ES-I3 (cell line): ENCODE data around the gene CCKAR.

Source experiments
- H3K36me3 ChIP-seq: 2 replicates; pipeline ENCODE4 v1.6.1; 2013; ENCODE audit warnings: mild to moderate bottlenecking, low read length, control low read depth, moderate library complexity; ENCODE audit not compliant: insufficient read depth
- H3K4me1 ChIP-seq: 2 replicates; pipeline ENCODE4 v1.6.1; 2013; ENCODE audit warnings: mild to moderate bottlenecking, control low read depth, low read length; ENCODE audit not compliant: insufficient read depth
- H3K9ac ChIP-seq: 2 replicates; pipeline ENCODE4 v1.6.1; 2013; ENCODE audit warnings: low read depth, mild to moderate bottlenecking, low read length, moderate library complexity
- H3K9me3 ChIP-seq: 2 replicates; pipeline ENCODE4 v1.6.1; 2013; ENCODE audit warnings: mild to moderate bottlenecking, low read length, moderate library complexity; ENCODE audit not compliant: control insufficient read depth, insufficient read depth

Gene CCKAR

DNA sequence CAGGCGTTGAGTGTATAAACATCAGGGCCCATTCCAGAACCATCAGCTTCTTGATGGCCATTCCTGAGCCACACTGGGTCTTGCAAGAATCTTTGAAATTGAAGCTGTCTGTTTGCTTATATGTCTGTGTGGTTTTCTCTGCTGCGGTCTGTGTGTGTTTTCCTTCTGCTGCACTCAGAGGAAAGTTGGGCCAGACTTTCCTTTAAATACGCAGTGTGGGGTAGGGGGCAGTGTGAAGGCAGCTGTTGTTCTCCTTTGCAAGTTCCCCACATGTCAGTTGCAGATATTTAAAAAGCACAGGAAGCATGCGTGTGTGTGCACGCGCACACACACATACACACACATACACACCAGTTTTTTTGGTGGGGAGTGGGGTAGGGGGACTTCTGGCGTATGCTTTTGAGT, 32.1 kb downstream of the CCKAR start:
- no peak overlapping the region for H3K9ac ChIP-seq
- H3K9me3 ChIP-seq, result no peaks in the 10 kb centered on the region
- no peaks in the 10 kb centered on the region for H3K4me1 ChIP-seq
- H3K36me3 ChIP-seq, result no peaks in the 10 kb centered on the region

DNA sequence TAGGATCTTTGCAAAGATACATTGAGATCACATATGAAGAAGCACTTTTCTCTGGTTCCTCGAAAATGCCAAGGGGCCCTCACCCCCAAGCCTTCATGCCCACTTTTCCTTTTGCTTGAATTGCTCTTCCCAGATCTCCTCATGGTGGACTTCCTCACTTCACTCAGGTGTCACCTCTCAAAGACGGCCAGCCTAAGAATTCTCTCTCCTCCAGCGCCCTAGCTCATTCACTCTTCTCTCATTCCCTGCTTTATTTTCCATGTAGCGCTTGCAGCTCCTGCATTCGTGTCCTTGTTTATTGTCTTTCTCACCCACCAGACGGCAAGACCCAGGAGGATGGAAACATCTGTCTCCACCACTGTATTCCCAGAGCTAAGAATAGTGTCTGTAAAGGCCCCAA, 32.9 kb downstream of the CCKAR start:
- Histone ChIP-seq H3K9ac (no peak overlapping the region), H3K9me3 (no peaks in the 10 kb centered on the region), H3K36me3 (no peaks in the 10 kb centered on the region), H3K4me1 (peaks cover 6% of the 10 kb centered on the region)

DNA sequence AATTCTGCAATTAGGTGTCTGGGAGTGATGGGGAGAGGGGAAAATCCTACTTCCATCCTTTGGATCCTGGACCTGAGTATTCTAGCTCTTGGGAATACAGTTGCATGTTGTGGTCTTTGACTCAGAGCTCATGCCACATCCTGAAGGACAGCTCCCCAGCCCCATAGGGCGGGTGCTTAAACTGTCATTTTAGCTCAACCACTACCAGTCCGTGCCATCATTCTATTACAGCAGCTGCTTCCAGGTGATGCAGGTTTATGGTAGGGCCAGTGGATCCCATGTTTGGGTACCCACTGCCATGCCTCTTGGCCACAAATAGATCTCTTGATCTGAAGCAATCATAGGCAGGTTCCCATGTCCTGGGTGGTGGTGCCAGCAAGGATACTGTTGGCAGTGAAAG, 34.7 kb downstream of the CCKAR start:
- H3K9ac ChIP-seq, result no peak overlapping the region
- peaks cover 10% of the 10 kb centered on the region for H3K4me1 ChIP-seq
- H3K9me3 ChIP-seq, result no peaks in the 10 kb centered on the region
- no peaks in the 10 kb centered on the region for H3K36me3 ChIP-seq

DNA sequence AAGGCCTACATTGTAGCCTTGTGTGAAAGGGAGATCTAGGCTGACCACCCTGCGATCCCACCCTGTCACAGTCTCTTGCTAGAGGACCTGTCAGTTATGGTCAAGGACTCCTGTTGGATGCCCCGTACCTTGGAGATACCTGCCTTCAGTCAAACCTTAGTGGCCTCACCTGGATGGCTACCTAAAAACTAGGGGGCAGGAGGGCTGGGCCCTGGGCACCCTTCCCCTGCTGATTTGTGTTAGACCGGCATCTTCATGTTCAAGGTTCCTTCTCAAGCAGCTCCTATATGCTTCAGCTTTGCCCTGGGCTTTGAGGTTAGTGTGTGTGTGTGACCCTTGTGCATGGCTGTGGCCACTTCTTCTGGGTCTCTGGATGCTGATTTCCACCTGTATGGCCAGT, 35.3 kb downstream of the CCKAR start:
- Histone ChIP-seq H3K4me1 (peaks cover 10% of the 10 kb centered on the region), H3K36me3 (no peaks in the 10 kb centered on the region), H3K9me3 (no peaks in the 10 kb centered on the region), H3K9ac (no peak overlapping the region)

DNA sequence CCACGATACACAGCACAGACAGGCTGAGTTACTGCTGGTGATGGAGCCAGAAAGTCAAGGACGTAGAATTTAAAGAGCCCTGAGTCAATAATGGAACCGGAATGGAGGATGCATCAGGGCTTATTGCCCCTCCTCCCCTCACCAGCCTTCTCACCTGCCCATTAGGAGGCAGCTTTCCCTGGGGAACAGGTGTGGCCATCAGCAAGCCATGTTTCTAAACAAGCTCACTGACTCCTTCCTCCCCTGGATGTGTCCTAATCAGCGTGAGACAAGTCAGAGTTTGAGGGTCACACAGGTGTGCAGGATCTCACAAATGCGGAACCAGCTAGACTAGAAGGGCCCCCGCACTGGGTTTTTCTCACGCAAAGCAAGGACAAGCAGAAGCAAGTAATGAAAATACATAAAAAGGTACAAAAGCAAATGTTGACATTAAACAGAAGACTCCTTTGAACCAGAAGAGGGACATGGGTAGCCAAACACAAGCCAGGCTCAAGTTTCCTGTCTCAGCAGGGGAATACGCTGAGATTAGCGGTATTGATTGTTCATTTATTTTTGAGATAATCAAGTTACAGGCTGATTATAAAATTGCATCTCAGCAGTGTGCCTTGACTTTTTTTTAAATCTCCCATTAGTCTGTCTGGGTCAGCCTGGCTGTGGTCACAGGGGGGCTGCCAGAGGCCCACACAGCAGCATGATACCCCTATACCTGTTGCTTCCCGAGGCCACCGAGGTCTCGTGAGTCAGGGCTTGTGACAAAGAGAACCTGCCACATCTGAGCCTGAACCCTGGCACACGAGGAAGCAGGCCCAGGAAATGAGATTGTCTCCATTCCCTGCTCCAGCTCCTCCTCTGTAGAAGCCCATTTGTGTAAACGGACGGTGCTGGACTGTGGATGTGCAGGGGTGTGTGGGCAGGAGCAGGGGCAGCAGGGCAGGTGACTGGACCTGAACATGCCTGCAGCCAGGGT, 37.4 kb downstream of the CCKAR start:
- Histone ChIP-seq H3K9ac (no peak overlapping the region), H3K4me1 (peaks cover 10% of the 10 kb centered on the region), H3K36me3 (no peaks in the 10 kb centered on the region), H3K9me3 (no peaks in the 10 kb centered on the region)

DNA sequence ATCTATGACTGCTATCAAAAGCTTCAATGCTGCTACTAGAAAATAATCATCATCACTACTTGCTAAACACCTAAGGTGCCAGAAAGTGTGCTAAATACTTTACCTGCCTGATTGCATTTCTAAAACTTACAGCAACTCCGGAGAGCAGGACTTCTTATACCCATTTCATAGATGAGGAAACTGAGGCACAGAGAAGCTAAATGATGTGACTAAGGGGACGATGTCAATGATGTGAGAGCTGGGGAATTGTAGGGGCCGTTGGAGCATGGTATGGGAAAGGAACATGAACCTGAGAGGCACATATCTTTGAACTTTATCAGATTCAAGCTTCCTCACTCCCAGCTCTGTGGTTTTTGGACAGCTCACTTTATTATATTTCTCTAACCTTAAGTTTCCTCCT, 38.7 kb downstream of the CCKAR start:
- Histone ChIP-seq H3K9ac (no peak overlapping the region), H3K9me3 (no peaks in the 10 kb centered on the region), H3K4me1 (peaks cover 10% of the 10 kb centered on the region), H3K36me3 (no peaks in the 10 kb centered on the region)

DNA sequence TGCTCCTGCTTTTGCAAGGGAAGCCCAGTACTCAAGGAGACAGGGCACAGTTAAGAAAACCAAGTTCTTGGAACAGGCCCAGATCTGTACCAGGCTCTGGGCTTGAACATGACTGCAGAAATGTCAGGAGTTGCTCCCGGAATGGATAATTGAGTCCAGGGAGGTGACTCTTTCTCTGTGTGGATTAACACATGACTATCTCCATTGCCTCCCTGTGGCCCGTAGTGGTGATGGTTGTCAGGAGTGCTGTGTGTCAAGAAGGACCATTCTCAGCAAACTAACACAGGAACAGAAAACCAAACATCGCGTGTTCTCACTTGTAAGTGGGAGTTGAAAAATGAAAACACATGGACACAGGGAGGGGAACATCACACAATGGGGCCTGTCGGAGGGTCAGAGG, 39.9 kb downstream of the CCKAR start:
- H3K36me3 ChIP-seq, result no peaks in the 10 kb centered on the region
- 0 out of 2 replicates have a peak, but pooled peaks cover 4% of the 10 kb centered on the region for H3K9me3 ChIP-seq
- no peak overlapping the region for H3K9ac ChIP-seq
- H3K4me1 ChIP-seq, result peaks cover 10% of the 10 kb centered on the region

DNA sequence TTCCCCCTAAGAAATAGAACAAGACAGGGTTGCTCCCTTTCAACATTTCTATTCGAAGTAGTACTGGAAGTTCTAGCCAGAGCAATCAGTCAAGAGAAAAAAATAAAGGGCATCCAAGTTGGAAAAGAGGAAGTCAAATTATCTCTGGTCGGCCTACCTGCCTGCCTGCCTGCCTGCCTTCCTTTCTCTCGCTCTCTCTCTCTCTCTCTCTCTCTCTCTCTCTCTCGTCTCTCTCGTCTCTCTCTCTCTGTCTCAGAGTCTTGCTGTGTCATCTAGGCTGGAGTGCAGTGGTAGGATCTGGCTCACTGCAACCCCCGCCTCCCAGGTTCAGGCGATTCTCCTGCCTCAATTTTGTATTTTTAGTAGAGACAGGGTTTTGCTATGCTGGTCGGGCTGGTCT, 42.9 kb downstream of the CCKAR start:
- Histone ChIP-seq H3K9ac (no peak overlapping the region), H3K4me1 (peaks cover 3% of the 10 kb centered on the region; the same call in 1 of the 2 replicates), H3K36me3 (no peaks in the 10 kb centered on the region), H3K9me3 (peaks cover 11% of the 10 kb centered on the region; the same call in 1 of the 2 replicates)

DNA sequence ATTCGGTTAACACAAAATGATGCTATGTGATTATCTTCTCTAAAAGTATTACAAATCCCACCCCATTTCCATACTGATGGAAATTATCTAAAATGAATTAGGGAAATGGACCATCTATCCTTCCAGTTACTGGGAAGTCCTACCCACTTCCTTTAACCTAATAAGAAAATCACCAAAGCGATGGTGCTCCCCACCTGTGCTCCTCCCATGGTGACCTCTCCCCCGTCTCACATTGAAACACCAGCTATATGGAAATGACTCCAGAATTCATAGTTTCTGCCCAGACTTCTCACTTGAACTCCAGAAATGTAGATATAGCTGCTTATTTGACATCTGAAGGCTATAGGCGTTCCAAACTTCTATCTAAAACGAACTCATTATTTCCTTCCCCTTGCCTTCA, 48.5 kb downstream of the CCKAR start:
- no peak overlapping the region for H3K9ac ChIP-seq
- no peaks in the 10 kb centered on the region for H3K4me1 ChIP-seq
- H3K9me3 ChIP-seq, result peaks cover 11% of the 10 kb centered on the region; the same call in 1 of the 2 replicates
- peaks cover 2% of the 10 kb centered on the region; the same call in 1 of the 2 replicates for H3K36me3 ChIP-seq

DNA sequence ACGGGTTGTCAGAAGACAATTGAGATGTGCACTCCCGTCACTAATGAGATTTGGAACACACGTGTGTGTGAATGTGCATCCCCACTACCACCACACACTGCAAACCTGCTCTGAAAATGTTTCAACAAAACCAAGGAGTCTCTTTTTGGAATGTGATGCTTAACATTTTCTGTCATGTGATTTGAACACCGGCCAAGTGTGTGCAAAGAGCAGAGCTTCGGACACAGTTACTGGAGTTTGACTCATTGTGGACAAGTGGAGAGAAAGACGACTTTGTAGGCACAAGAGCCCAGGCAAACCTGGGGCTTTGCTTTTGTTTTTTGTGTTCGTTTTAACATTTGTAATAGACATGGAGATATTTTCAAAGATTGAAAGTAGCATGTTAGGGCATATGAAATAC, 49.2 kb downstream of the CCKAR start:
- Histone ChIP-seq H3K36me3 (peaks cover 2% of the 10 kb centered on the region; the same call in 1 of the 2 replicates), H3K9ac (no peak overlapping the region), H3K9me3 (peaks cover 9% of the 10 kb centered on the region; the same call in 1 of the 2 replicates), H3K4me1 (no peaks in the 10 kb centered on the region)

DNA sequence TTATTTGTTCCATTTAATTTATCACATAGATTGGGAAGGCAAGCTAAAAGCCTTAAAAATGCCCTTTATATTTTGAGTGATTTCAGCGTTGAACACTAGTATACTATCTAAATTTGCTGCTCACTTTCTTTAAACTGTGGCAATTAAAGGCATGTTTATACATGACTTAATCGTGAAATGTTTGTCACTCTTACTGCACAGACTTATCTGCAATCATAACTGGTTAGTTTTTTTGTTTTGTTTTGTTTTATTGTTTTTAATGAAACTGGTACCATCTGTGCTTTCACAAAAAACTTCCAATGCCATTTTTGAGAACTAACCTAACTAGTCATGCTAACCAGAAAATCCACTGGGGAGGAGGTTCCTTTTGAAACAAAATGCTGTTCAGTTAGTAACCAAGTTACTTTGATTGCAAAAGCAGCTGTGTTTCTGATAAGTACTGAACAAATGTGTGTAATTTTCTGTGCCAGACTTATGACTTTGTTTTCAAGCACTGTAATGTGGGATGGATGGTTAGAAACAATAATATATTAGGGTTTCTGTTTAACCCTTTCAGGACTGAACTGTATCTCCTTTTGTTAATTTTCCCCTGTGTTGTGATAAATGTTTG, 56.1 kb downstream of the CCKAR start:
- no peaks in the 10 kb centered on the region for H3K9me3 ChIP-seq
- no peak overlapping the region for H3K9ac ChIP-seq
- H3K36me3 ChIP-seq, result peaks cover 14% of the 10 kb centered on the region
- H3K4me1 ChIP-seq, result no peaks in the 10 kb centered on the region

DNA sequence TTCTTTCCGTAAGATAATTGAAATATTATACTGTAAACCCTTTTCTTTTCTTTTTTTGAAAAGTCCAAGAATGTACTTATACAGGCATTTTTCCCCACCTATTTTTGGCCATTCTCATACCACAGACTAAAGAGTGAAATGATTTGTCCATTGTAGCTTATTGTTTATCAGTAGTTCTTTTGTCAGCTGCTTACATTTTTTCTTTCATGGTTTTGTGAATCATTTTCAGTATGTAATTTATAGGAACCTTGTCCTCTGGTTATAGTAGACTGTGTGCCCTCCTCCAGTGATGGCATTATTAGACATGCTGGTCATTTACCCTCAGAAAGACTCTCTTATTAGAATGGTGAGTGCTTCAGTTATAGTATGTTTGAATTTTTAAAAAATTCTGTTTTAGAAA, 56.7 kb downstream of the CCKAR start:
- Histone ChIP-seq H3K4me1 (no peaks in the 10 kb centered on the region), H3K9ac (no peak overlapping the region), H3K36me3 (peaks cover 17% of the 10 kb centered on the region), H3K9me3 (no peaks in the 10 kb centered on the region)

DNA sequence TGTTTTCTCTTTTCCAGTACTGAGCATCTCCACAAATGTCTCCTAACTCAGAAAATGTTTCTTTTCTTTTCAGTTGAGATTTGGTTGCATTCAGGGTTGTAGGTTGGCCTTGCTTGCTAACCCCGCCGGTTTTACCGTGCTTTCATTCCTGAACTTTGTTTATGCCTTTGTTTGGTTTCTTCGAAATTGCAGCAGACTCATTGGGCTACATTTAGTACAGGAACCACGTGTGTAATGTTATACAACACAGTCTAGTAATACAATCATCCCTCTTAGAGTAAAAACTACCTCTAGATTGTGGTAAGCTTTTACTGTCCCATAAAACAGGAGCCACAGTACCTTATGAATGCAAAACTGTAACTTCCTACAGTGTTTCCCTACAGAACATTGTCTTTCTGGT, 57.9 kb downstream of the CCKAR start:
- H3K4me1 ChIP-seq, result no peaks in the 10 kb centered on the region
- no peaks in the 10 kb centered on the region for H3K9me3 ChIP-seq
- peaks cover 17% of the 10 kb centered on the region for H3K36me3 ChIP-seq
- no peak overlapping the region for H3K9ac ChIP-seq

DNA sequence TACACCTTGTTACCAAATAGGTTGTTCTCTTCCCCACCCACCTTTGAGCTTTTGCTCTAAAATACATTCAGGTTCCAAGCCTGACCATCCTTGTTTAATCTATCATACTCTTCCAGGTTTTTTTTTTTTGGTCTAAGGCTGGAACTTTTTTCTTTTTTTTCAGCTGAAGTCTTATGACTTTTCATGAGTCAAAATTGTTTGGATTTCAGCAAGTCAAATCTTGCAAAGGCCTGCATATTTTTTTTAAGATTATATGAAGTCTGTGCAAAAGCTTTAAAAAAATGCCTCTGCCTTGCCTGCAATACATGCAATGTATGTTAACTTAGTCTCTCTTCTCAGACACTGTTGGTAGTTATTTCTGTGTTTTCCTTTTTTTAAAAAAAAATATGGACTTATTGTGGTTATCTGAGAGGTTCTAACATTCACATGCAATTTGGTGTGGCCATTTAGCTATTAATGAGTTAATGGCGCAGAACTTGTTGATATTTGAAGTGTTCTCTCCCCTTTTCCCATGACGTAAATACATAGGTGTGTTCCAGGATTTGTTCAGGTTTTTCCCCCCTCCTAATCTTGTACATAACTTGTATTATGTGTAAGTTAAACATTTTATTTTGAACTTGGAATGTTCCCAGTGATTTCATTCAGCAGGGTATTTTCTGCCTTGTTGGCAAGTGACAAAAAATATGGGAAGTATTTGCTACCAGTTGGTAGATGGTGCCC, 58.7 kb downstream of the CCKAR start:
- no peaks in the 10 kb centered on the region for H3K4me1 ChIP-seq
- H3K36me3 ChIP-seq, result peaks cover 17% of the 10 kb centered on the region
- H3K9me3 ChIP-seq, result no peaks in the 10 kb centered on the region
- H3K9ac ChIP-seq, result no peak overlapping the region
